H1 (cell line): ENCODE data around the gene EVI2A. TPM values are rescaled to one million over a fixed set of nuclear protein-coding genes. Genes with fewer than 3 reads are reported as not detected.

Experiments used
- CTCF ChIA-PET: fragments of 300-600 bp; sonication (Branson Sonifier 250); formaldehyde crosslinking; loops from one replicate; lab custom pipeline; 2021; ENCODE audit not compliant: partially characterized antibody; lab: Charles Lee
- POLR2A ChIA-PET: fragments of 300-600 bp; sonication (Branson Sonifier 250); formaldehyde crosslinking; loops from one replicate; lab custom pipeline; 2021; ENCODE audit warnings: inconsistent platforms; ENCODE audit not compliant: partially characterized antibody; lab: Charles Lee
- DNase-seq, 2 experiments: peaks; one replicate each; pipeline versions ENCODE4 v3.0.0 to v3.0.0-alpha.2; 2010 to 2022; ENCODE audit warnings: low spot score in 2 of 2, low read depth in 1 of 2, mixed read lengths in 1 of 2
- FAIRE-seq: peaks from 2 replicates; lab custom pipeline; 2011; peaks lifted over from hg19 to GRCh38; lab: Jason Lieb, UNC
- H2AFZ ChIP-seq: 2 replicates; pipeline ENCODE4 v1.8.1; 2012; ENCODE audit warnings: low read length, inconsistent platforms
- H2AK5ac ChIP-seq: 2 replicates; pipeline ENCODE4 v1.6.1; 2013; ENCODE audit warnings: low read depth, low read length
- H2BK120ac ChIP-seq: replicated peaks from 2 replicates; pipeline ENCODE3; 2013; ENCODE audit warnings: low read depth, low read length, inconsistent platforms
- H2BK12ac ChIP-seq: 2 replicates; pipeline ENCODE4 v1.6.1; 2013; ENCODE audit warnings: low read depth, low read length
- H2BK15ac ChIP-seq: 2 replicates; pipeline ENCODE4 v1.6.1; 2013; ENCODE audit warnings: low read length
- H2BK20ac ChIP-seq: 2 replicates; pipeline ENCODE4 v1.6.1; 2013; ENCODE audit warnings: low read length
- H2BK5ac ChIP-seq: 2 replicates; pipeline ENCODE4 v1.6.1; 2013; ENCODE audit warnings: low read depth, low read length
- H3K14ac ChIP-seq: 2 replicates; pipeline ENCODE4 v1.6.1; 2013; ENCODE audit warnings: inconsistent platforms; ENCODE audit not compliant: insufficient read length
- H3K18ac ChIP-seq: 2 replicates; pipeline ENCODE4 v1.6.1; 2013; ENCODE audit warnings: low read length; ENCODE audit errors: extremely low read depth
- H3K23ac ChIP-seq: 2 replicates; pipeline ENCODE4 v1.6.1; 2013; ENCODE audit warnings: inconsistent platforms; ENCODE audit not compliant: insufficient read length
- H3K23me2 ChIP-seq: 2 replicates; pipeline ENCODE4 v1.6.1; 2013; ENCODE audit warnings: low read depth, low read length
- H3K27ac ChIP-seq: 2 replicates; pipeline ENCODE4 v1.6.1; 2011; ENCODE audit warnings: low read depth, low read length, inconsistent platforms
- H3K27me3 ChIP-seq, 4 experiments: replicated peaks in 1 of 4; 1 replicate in 1 of 4; 2 replicates in 3 of 4; pipeline versions ENCODE4 v1.6.1 to v1.8.1; 2011 to 2013; ENCODE audit warnings: low read length in 3 of 4, mild to moderate bottlenecking in 3 of 4, inconsistent platforms in 2 of 4, mixed read lengths in 2 of 4, moderate library complexity in 1 of 4; ENCODE audit not compliant: control insufficient read depth in 3 of 4, insufficient read depth in 3 of 4; ENCODE audit errors: extremely low read depth in 1 of 4
- H3K36me3 ChIP-seq, 4 experiments: 2 replicates each; pipeline versions ENCODE4 v1.6.1 to v1.8.1; 2011 to 2013; ENCODE audit warnings: mild to moderate bottlenecking in 4 of 4, low read length in 3 of 4, moderate library complexity in 2 of 4, control low read depth in 1 of 4, inconsistent platforms in 1 of 4; ENCODE audit not compliant: insufficient read depth in 4 of 4, control insufficient read depth in 2 of 4
- H3K4ac ChIP-seq: replicated peaks from 2 replicates; pipeline ENCODE3; 2013; ENCODE audit warnings: low read length, low read depth, mixed read lengths, inconsistent platforms; ENCODE audit not compliant: insufficient read length
- H3K4me1 ChIP-seq, 4 experiments: replicated peaks in 1 of 4; 1 replicate in 1 of 4; 2 replicates in 3 of 4; pipeline versions ENCODE4 v1.6.1 to v1.8.1; 2011 to 2013; ENCODE audit warnings: low read length in 3 of 4, inconsistent platforms in 2 of 4, mixed read lengths in 1 of 4; ENCODE audit not compliant: insufficient read depth in 4 of 4, control insufficient read depth in 3 of 4
- H3K4me2 ChIP-seq, 2 experiments: 2 replicates each; pipeline versions ENCODE4 v1.6.1 to v1.8.1; 2011 to 2013; ENCODE audit warnings: low read depth in 2 of 2, low read length in 2 of 2, control low read depth in 1 of 2, inconsistent platforms in 1 of 2, mild to moderate bottlenecking in 1 of 2; ENCODE audit not compliant: insufficient read depth in 1 of 2
- H3K4me3 ChIP-seq, 4 experiments: fragments of 200-600, 300-600 bp in 1 of 4; sonication (generic), shearing (Covaris generic), sonication (Bioruptor Twin) in 1 of 4; 2 replicates each; pipeline versions ENCODE4 v1.5.1 to v1.8.1; 2011 to 2016; ENCODE audit warnings: low read length in 4 of 4, low read depth in 3 of 4, control low read depth in 2 of 4, inconsistent platforms in 2 of 4, mild to moderate bottlenecking in 2 of 4, mixed read lengths in 1 of 4, moderate library complexity in 1 of 4; ENCODE audit not compliant: insufficient read depth in 2 of 4; ENCODE audit errors: extremely low read depth in 1 of 4
- H3K56ac ChIP-seq: replicated peaks from 2 replicates; pipeline ENCODE3; 2013; ENCODE audit warnings: low read depth, mild to moderate bottlenecking, mixed read lengths, low read length, inconsistent platforms; ENCODE audit not compliant: insufficient read length
- H3K79me1 ChIP-seq: 2 replicates; pipeline ENCODE4 v1.6.1; 2013; ENCODE audit warnings: low read depth, low read length, control low read depth
- H3K79me2 ChIP-seq, 2 experiments: 2 replicates each; pipeline versions ENCODE4 v1.6.1 to v1.8.1; 2012 to 2013; ENCODE audit warnings: low read length in 2 of 2, mild to moderate bottlenecking in 2 of 2, inconsistent platforms in 1 of 2; ENCODE audit not compliant: insufficient read depth in 2 of 2, control insufficient read depth in 1 of 2
- H3K9ac ChIP-seq, 4 experiments: replicated peaks in 1 of 4; 1 replicate in 1 of 4; 2 replicates in 3 of 4; pipeline versions ENCODE4 v1.6.1 to v1.8.1; 2011 to 2013; ENCODE audit warnings: low read depth in 3 of 4, low read length in 3 of 4, control low read depth in 2 of 4, mild to moderate bottlenecking in 2 of 4, moderate library complexity in 2 of 4, inconsistent platforms in 1 of 4; ENCODE audit errors: extremely low read depth in 1 of 4
- H3K9me3 ChIP-seq, 2 experiments: 2 replicates each; pipeline versions ENCODE4 v1.6.1 to v1.8.1; 2012 to 2013; ENCODE audit warnings: mild to moderate bottlenecking in 2 of 2, moderate library complexity in 2 of 2, control low read depth in 1 of 2, inconsistent platforms in 1 of 2, low read depth in 1 of 2, low read length in 1 of 2, mixed read lengths in 1 of 2; ENCODE audit not compliant: insufficient read depth in 2 of 2
- H4K20me1 ChIP-seq, 2 experiments: replicated peaks in 1 of 2; 2 replicates each; pipeline versions ENCODE3 to v1.8.1; 2011 to 2013; ENCODE audit warnings: inconsistent platforms in 2 of 2, low read length in 2 of 2, mild to moderate bottlenecking in 1 of 2; ENCODE audit not compliant: insufficient read depth in 2 of 2, control insufficient read depth in 1 of 2
- H4K5ac ChIP-seq: 2 replicates; pipeline ENCODE4 v1.6.1; 2013; ENCODE audit warnings: low read length, low read depth, mixed read lengths, inconsistent platforms; ENCODE audit not compliant: insufficient read length
- H4K8ac ChIP-seq: 2 replicates; pipeline ENCODE4 v1.8.0; 2013; ENCODE audit warnings: mild to moderate bottlenecking, moderate library complexity, low read length, inconsistent platforms; ENCODE audit not compliant: insufficient read depth; ENCODE audit errors: extremely low read depth
- H4K91ac ChIP-seq: replicated peaks from 2 replicates; pipeline ENCODE3; 2013; ENCODE audit warnings: low read length, mixed read lengths, inconsistent platforms; ENCODE audit not compliant: insufficient read length
- EZH2 ChIP-seq: fragments of 200-600 bp; sonication (generic); IDR thresholded peaks from 2 replicates; pipeline ENCODE4 v1.7.1; 2012; ENCODE audit warnings: low read depth, mild to moderate bottlenecking, moderate library complexity, low read length, inconsistent platforms; ENCODE audit not compliant: severe bottlenecking
- KDM1A ChIP-seq: fragments of 200-600, 300-600 bp; sonication (generic); IDR thresholded peaks from 2 replicates; pipeline ENCODE4 v1.7.1; 2016; ENCODE audit warnings: mild to moderate bottlenecking, low read length, borderline replicate concordance
- WGBS, 2 experiments: shearing (Covaris generic) in 1 of 2; methylation state at CpG; one replicate each; pipeline versions ENCODE4 v1.1.6 to v1.1.7; 2013 to 2015; ENCODE audit warnings: low lambda C conversion rate in 2 of 2, mixed read lengths in 2 of 2, inconsistent platforms in 1 of 2, low coverage in 1 of 2, missing lambda C conversion rate in 1 of 2; ENCODE audit not compliant: insufficient replicate concordance in 2 of 2, insufficient coverage in 1 of 2, insufficient read length in 1 of 2; ENCODE audit errors: extremely low coverage in 1 of 2, missing lambda C conversion rate in 1 of 2; 5-methylcytosine and 5-hydroxymethylcytosine counted together
- polyA plus RNA-seq, 7 experiments: library from polyadenylated mRNA; depleted of rRNA in 3 of 7; stranded (reverse) in 5 of 7; unstranded in 2 of 7; fragments of >200 nt in 5 of 7; fragments of 200-250 nt in 2 of 7; gene quantifications; 1 replicate in 5 of 7; 2 replicates in 1 of 7; 4 replicates in 1 of 7; pipeline versions ENCODE4 v1.2.1 to v1.2.3, GENCODE V29; 2011 to 2013; ENCODE audit warnings: missing spikeins in 2 of 7, mixed read lengths in 2 of 7
- total RNA-seq: library from RNA; stranded (reverse); fragmentation: NEBNext Ultra II Directional; extraction: Animal tissue kit (Norgen Biotek cat#: 25700); gene quantifications from 2 replicates; pipeline ENCODE4 v1.2.1, GENCODE V29; 2021

EVI2A gene
- total and polyA plus RNA-seq, 2 of the 8 experiments (the other 6 are each of a cell fraction or from before 2014, with no cell fraction given), result not detected

GRCh38 chr17:31274252-31274651 is 47.2 kb downstream of the EVI2A start:
- Histone ChIP-seq H3K27me3 (no peaks in the 10 kb centered on the region), H3K4me3 (no peak overlapping the region)
- DNase-seq, result no peak
- TF ChIP-seq KDM1A (no peak), EZH2 (no peak)
- TF ChIP-seq, all 59 proteins: peak for 0
- Histone ChIP-seq H3K79me1 (no peaks in the 10 kb centered on the region), H2BK15ac (no peak overlapping the region), H3K18ac (no peak overlapping the region), H3K9me3 (no peaks in the 10 kb centered on the region), H2AFZ (no peak overlapping the region), H3K14ac (no peak overlapping the region), H2AK5ac (no peak overlapping the region), H4K91ac (no peak overlapping the region), H2BK20ac (no peak overlapping the region), H2BK5ac (no peak overlapping the region), H3K4me2 (no peak overlapping the region), H3K79me2 (no peaks in the 10 kb centered on the region), H3K4ac (no peak overlapping the region), H3K27ac (no peak overlapping the region), H2BK12ac (no peak overlapping the region), H3K23ac (no peak overlapping the region), H4K8ac (no peak overlapping the region), H4K20me1 (no peaks in the 10 kb centered on the region), H4K5ac (no peak overlapping the region), H3K36me3 (0 out of 8 replicates have a peak, but pooled peaks cover 0 to 6% (median 1%) of the 10 kb centered on the region in 4 experiments), H3K56ac (no peak overlapping the region), H3K23me2 (no peaks in the 10 kb centered on the region), H2BK120ac (no peak overlapping the region), H3K9ac (no peak overlapping the region), H3K4me1 (peaks cover 0 to 5% (median 3%) of the 10 kb centered on the region in 4 experiments; a peak in 5 of 7 replicates)
- FAIRE-seq, result no peak
- ChIA-PET CTCF (no interaction called here), POLR2A (no interaction called here)
- WGBS, 2 experiments, result 90% methylated on average over 2 of the region's 2 CpGs; no CpG with 5 or more reads in 1 of the 2 experiments
